HUES48 (cell line): ENCODE results near the gene HAUS5.
"Not testable (repeated sequence)": the region's sequence is repeated elsewhere in the genome, so short reads cannot be mapped to it uniquely, and the experiment has no call there.

ENCODE experiments used
- H3K27ac ChIP-seq: one replicate; pipeline ENCODE4 v1.7.0; 2013; ENCODE audit warnings: low read depth, low read length, inconsistent platforms
- H3K27me3 ChIP-seq: 2 replicates; pipeline ENCODE4 v1.6.1; 2013; ENCODE audit warnings: mild to moderate bottlenecking, low read length; ENCODE audit not compliant: control insufficient read depth, insufficient read depth
- H3K36me3 ChIP-seq: 2 replicates; pipeline ENCODE4 v1.6.1; 2013; ENCODE audit warnings: low read length; ENCODE audit not compliant: control insufficient read depth, insufficient read depth
- H3K4me1 ChIP-seq: 2 replicates; pipeline ENCODE4 v1.6.1; 2013; ENCODE audit warnings: mild to moderate bottlenecking, low read length; ENCODE audit not compliant: control insufficient read depth, insufficient read depth
- H3K4me3 ChIP-seq: 2 replicates; pipeline ENCODE4 v1.5.1; 2013; ENCODE audit warnings: mild to moderate bottlenecking, low read depth, low read length
- H3K9ac ChIP-seq: 2 replicates; pipeline ENCODE4 v1.6.1; 2013; ENCODE audit warnings: mild to moderate bottlenecking, low read depth, low read length, moderate library complexity
- H3K9me3 ChIP-seq: 2 replicates; pipeline ENCODE4 v1.6.1; 2013; ENCODE audit warnings: low read length; ENCODE audit not compliant: control insufficient read depth, insufficient read depth

HAUS5 gene

GRCh38 chr19:35642312-35642711 lies 29.8 kb downstream of the HAUS5 start:
- Histone ChIP-seq H3K9me3 (no peaks in the 10 kb centered on the region), H3K4me1 (peaks cover 19% of the 10 kb centered on the region), H3K4me3 (no peak overlapping the region), H3K27me3 (peaks cover 6% of the 10 kb centered on the region), H3K9ac (no peak overlapping the region), H3K27ac (no peak overlapping the region), H3K36me3 (peaks cover 10% of the 10 kb centered on the region)

GRCh38 chr19:35642798-35643254 lies 30.3 kb downstream of the HAUS5 start:
- Histone ChIP-seq H3K4me3 (peak overlapping the region; percentile 72), H3K9ac (peak overlapping the region; percentile 41; the same call in 1 of the 2 replicates), H3K27ac (peak overlapping the region; percentile 79), H3K9me3 (no peaks in the 10 kb centered on the region), H3K27me3 (peaks cover 6% of the 10 kb centered on the region), H3K36me3 (peaks cover 5% of the 10 kb centered on the region), H3K4me1 (peaks cover 19% of the 10 kb centered on the region)

GRCh38 chr19:35643255-35644205 lies 31.0 kb downstream of the HAUS5 start:
- peak overlapping the region; percentile 72 for H3K4me3 ChIP-seq
- no peaks in the 10 kb centered on the region for H3K36me3 ChIP-seq
- H3K9ac ChIP-seq: peak overlapping the region; percentile 41; the same call in 1 of the 2 replicates
- peaks cover 19% of the 10 kb centered on the region for H3K4me1 ChIP-seq
- H3K9me3 ChIP-seq: no peaks in the 10 kb centered on the region
- H3K27me3 ChIP-seq: peaks cover 6% of the 10 kb centered on the region
- H3K27ac ChIP-seq: peak overlapping the region; percentile 79

- Histone ChIP-seq H3K9me3 (no peaks in the 10 kb centered on the region), H3K27me3 (peaks cover 6% of the 10 kb centered on the region), H3K36me3 (no peaks in the 10 kb centered on the region), H3K9ac (no peak overlapping the region), H3K4me3 (peak overlapping the region; percentile 72), H3K27ac (peak overlapping the region; percentile 68), H3K4me1 (peaks cover 13% of the 10 kb centered on the region)
Measured at GRCh38 chr19:35644206-35644986, 31.9 kb downstream of the HAUS5 start.

GRCh38 chr19:35644987-35645679 lies 32.6 kb downstream of the HAUS5 start:
- no peak overlapping the region for H3K27ac ChIP-seq
- no peaks in the 10 kb centered on the region for H3K9me3 ChIP-seq
- H3K36me3 ChIP-seq: no peaks in the 10 kb centered on the region
- H3K4me3 ChIP-seq: peak overlapping the region; percentile 66
- H3K9ac ChIP-seq: no peak overlapping the region
- H3K4me1 ChIP-seq: peaks cover 11% of the 10 kb centered on the region
- H3K27me3 ChIP-seq: peaks cover 6% of the 10 kb centered on the region

- H3K27ac ChIP-seq: no peak overlapping the region
- H3K4me3 ChIP-seq: no peak overlapping the region
- peaks cover 4% of the 10 kb centered on the region for H3K36me3 ChIP-seq
- no peaks in the 10 kb centered on the region for H3K9me3 ChIP-seq
- no peak overlapping the region for H3K9ac ChIP-seq
- H3K4me1 ChIP-seq: peaks cover 11% of the 10 kb centered on the region
- peaks cover 6% of the 10 kb centered on the region for H3K27me3 ChIP-seq
Measured at GRCh38 chr19:35645680-35646511, 33.4 kb downstream of the HAUS5 start.

- peaks cover 6% of the 10 kb centered on the region for H3K27me3 ChIP-seq
- H3K27ac ChIP-seq: peak within 1 kb of the TSS; percentile 66
- H3K9ac ChIP-seq: peak within 1 kb of the TSS; percentile 57
- H3K9me3 ChIP-seq: no peaks in the 10 kb centered on the region
- peaks cover 7% of the 10 kb centered on the region; the same call in 1 of the 2 replicates for H3K4me1 ChIP-seq
- peak within 1 kb of the TSS; percentile 87 for H3K4me3 ChIP-seq
- H3K36me3 ChIP-seq: peaks cover 14% of the 10 kb centered on the region
Measured at GRCh38 chr19:35648017-35648961, 35.8 kb downstream of the HAUS5 start, which contains the start of gene COX6B1. COX6B1 (plus strand) TSS chr19:35648323; CDS start chr19:35651244, 2,921 bp downstream.

GRCh38 chr19:35650581-35650980 lies 38.0 kb downstream of the HAUS5 start:
- no peaks in the 10 kb centered on the region for H3K9me3 ChIP-seq
- H3K4me1 ChIP-seq: 0 out of 2 replicates have a peak, but pooled peaks cover 2% of the 10 kb centered on the region
- H3K27ac ChIP-seq: no peak overlapping the region
- no peak overlapping the region for H3K4me3 ChIP-seq
- H3K9ac ChIP-seq: no peak overlapping the region
- H3K36me3 ChIP-seq: peaks cover 33% of the 10 kb centered on the region
- H3K27me3 ChIP-seq: peaks cover 4% of the 10 kb centered on the region

GRCh38 chr19:35654828-35655227 lies 42.3 kb downstream of the HAUS5 start:
- not testable (repeated sequence) for H3K27me3 ChIP-seq, H3K4me1 ChIP-seq, H3K9me3 ChIP-seq, H3K27ac ChIP-seq, H3K9ac ChIP-seq, H3K4me3 ChIP-seq
- H3K36me3 ChIP-seq: peaks cover 76% of the 10 kb centered on the region
